Stimulated activated CD4-positive, alpha-beta T cell treated with anti-CD3 and anti-CD28 coated beads, Interleukin-1b, Interleukin-23, amount 100 ng/mL, for 1 hour (primary cell): ENCODE measurements around the gene TTC21A.

Experiments
- DNase-seq, 2 donors: peaks; one replicate each; pipeline ENCODE4 v3.0.0-alpha.2; 2020; ENCODE audit warnings: low read depth in 2 of 2

The TTC21A gene

GRCh38 chr3:39180546-39181346, 73.3 kb downstream of the TTC21A start:
- DNase-seq = peak; percentile 72 to 76

- no peak for DNase-seq
These were observed 74.2 kb downstream of the TTC21A start for GRCh38 chr3:39181408-39182335.

GRCh38 chr3:39183211-39184080, 76.0 kb downstream of the TTC21A start:
- no peak for DNase-seq

GRCh38 chr3:39184081-39184967, 76.8 kb downstream of the TTC21A start:
- DNase-seq = no peak

GRCh38 chr3:39184968-39185285, 77.4 kb downstream of the TTC21A start:
- DNase-seq = no peak

GRCh38 chr3:39185326-39185958, 78.0 kb downstream of the TTC21A start:
- DNase-seq = no peak

GRCh38 chr3:39185959-39186691, 78.6 kb downstream of the TTC21A start:
- DNase-seq = no peak

GRCh38 chr3:39186692-39187151, 79.2 kb downstream of the TTC21A start:
- DNase-seq = no peak

- DNase-seq = no peak
These were observed 80.1 kb downstream of the TTC21A start for GRCh38 chr3:39187372-39188155.
